WERI-Rb-1 (cell line): ENCODE data around the gene SPNS3.

ENCODE experiments used
- DNase-seq: peaks from one replicate; pipeline ENCODE4 v3.0.0-alpha.2; 2020
- H3K27ac ChIP-seq: fragments of 250-450 bp; sonication (Bioruptor Pico); 2 replicates; pipeline ENCODE4 v1.5.1; 2020; ENCODE audit warnings: mild to moderate bottlenecking, moderate library complexity
- H3K27me3 ChIP-seq: fragments of 250-450 bp; sonication (Bioruptor Pico); 2 replicates; pipeline ENCODE4 v1.5.1; 2021; ENCODE audit warnings: mild to moderate bottlenecking, low read depth, moderate library complexity; ENCODE audit not compliant: insufficient read depth, severe bottlenecking
- H3K36me3 ChIP-seq: fragments of 250-450 bp; sonication (Bioruptor Pico); 2 replicates; pipeline ENCODE4 v1.5.1; 2020; ENCODE audit warnings: mild to moderate bottlenecking, moderate library complexity
- H3K4me3 ChIP-seq: 2 replicates; pipeline ENCODE4 v1.5.1; 2011; ENCODE audit warnings: low read depth, mild to moderate bottlenecking, control low read depth, low read length
- H3K9me3 ChIP-seq: fragments of 250-450 bp; sonication (Bioruptor Pico); 2 replicates; pipeline ENCODE4 v1.5.1; 2021; ENCODE audit warnings: mild to moderate bottlenecking, moderate library complexity; ENCODE audit not compliant: severe bottlenecking
- TF ChIP-seq, protein P1 (sequence below): IDR thresholded peaks from 2 replicates; pipeline ENCODE4 v1.5.1; 2011; ENCODE audit warnings: low read depth, mild to moderate bottlenecking, control low read depth, inconsistent platforms, low read length

SPNS3 gene

GRCh38 chr17:4483012-4483840, 49.5 kb downstream of the SPNS3 start:
- DNase-seq: no peak
- Histone ChIP-seq H3K27ac (peak overlapping the region; percentile 57), H3K9me3 (no peaks in the 10 kb centered on the region), H3K27me3 (no peaks in the 10 kb centered on the region), H3K4me3 (no peak overlapping the region), H3K36me3 (no peaks in the 10 kb centered on the region)
- TF ChIP-seq, protein P1, sequence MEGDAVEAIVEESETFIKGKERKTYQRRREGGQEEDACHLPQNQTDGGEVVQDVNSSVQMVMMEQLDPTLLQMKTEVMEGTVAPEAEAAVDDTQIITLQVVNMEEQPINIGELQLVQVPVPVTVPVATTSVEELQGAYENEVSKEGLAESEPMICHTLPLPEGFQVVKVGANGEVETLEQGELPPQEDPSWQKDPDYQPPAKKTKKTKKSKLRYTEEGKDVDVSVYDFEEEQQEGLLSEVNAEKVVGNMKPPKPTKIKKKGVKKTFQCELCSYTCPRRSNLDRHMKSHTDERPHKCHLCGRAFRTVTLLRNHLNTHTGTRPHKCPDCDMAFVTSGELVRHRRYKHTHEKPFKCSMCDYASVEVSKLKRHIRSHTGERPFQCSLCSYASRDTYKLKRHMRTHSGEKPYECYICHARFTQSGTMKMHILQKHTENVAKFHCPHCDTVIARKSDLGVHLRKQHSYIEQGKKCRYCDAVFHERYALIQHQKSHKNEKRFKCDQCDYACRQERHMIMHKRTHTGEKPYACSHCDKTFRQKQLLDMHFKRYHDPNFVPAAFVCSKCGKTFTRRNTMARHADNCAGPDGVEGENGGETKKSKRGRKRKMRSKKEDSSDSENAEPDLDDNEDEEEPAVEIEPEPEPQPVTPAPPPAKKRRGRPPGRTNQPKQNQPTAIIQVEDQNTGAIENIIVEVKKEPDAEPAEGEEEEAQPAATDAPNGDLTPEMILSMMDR: no peak

DNA sequence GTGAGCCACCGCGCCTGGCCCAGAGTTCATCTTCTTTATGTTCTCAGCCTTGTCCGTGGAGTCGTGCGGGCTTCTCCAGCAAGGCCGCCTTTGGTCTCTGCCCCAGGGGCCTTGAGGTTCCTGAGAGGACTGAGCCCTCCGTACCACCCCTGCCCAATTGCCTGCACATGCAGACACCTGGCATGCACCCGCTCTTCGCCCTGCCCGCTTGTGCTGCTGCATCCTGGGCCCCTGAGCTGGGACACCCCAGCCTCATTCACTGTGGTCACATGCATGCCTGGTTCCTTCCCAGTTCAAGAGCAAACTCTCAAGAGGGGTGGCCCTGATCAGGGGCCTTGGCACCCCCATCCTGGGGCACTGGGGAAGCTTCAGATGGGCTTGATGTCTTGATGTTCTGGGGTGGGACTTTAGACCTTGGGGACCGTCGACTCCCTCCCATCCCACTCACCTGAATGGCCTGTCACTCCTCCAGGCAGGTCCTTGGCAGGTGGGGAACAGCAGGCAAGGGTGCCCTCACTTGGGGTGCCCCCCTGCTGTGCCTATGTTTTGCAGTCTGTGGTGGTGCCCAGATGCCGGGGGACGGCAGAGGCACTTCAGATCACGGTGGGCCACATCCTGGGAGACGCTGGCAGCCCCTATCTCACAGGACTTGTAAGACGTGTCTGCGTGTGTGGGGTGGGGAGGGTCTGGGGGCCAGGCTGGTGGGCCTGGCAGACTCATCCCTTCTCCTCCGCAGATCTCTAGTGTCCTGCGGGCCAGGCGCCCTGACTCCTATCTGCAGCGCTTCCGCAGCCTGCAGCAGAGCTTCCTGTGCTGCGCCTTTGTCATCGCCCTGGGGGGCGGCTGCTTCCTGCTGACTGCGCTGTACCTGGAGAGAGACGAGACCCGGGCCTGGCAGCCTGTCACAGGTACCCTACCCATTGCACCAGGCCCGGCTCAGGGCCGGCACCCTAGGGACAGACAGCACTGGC, 52.2 kb downstream of the SPNS3 start:
- Histone ChIP-seq H3K27me3 (no peaks in the 10 kb centered on the region), H3K4me3 (no peak overlapping the region), H3K36me3 (no peaks in the 10 kb centered on the region), H3K9me3 (no peaks in the 10 kb centered on the region), H3K27ac (no peak overlapping the region)
- DNase-seq: no peak
- TF ChIP-seq, protein P1: no peak

GRCh38 chr17:4487296-4487695, 53.6 kb downstream of the SPNS3 start:
- no peak overlapping the region for H3K27ac ChIP-seq
- H3K36me3 ChIP-seq: no peaks in the 10 kb centered on the region
- TF ChIP-seq, protein P1: no peak
- no peaks in the 10 kb centered on the region for H3K9me3 ChIP-seq
- H3K27me3 ChIP-seq: no peaks in the 10 kb centered on the region
- H3K4me3 ChIP-seq: no peak overlapping the region
- DNase-seq: no peak

DNA sequence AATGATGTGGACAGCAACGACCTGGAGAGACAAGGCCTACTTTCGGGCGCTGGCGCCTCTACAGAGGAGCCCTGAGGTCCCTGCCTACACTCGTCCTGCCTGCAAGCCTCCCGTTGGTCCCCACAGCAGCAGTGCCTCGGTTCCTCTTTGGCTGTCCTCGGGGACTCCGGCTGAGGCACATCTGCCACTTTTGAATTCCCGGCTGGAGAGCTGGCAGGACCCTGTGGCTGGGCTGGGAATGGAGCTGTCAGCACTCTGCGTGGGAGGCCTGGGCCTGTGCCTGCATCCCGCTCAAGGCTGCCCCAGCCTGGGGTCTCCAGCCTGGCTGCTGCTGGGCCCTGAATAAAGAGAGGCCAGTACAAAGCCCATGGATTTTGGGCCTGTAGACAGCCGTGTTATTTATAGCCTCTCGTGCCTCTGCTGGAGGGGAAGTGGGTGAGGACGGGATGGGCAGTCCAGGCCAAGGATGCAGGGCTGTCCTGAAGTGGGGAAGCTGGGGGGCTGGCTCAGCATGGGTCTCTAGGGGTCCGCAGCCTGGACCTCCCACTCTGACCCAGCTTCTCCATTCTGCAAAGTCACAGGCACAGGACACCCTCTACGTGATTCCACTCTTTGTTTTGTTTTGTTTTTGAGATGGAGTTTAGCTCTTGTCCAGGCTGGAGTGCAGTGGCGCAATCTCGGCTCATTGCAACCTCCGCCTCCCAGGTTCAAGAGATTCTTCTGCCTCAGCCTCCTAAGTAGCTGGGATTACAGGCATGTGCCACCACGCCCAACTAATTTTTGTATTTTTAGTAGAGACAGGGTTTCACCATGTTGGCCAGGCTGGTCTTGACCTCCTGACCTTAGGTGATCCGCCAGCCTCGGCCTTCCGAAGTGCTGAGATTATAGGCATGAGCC, 54.3 kb downstream of the SPNS3 start:
- TF ChIP-seq, protein P1: no peak
- Histone ChIP-seq H3K4me3 (no peak overlapping the region), H3K36me3 (no peaks in the 10 kb centered on the region), H3K9me3 (no peaks in the 10 kb centered on the region), H3K27ac (no peak overlapping the region), H3K27me3 (no peaks in the 10 kb centered on the region)
- DNase-seq: no peak

- TF ChIP-seq, protein P1: no peak
- no peak for DNase-seq
- Histone ChIP-seq H3K27me3 (no peaks in the 10 kb centered on the region), H3K9me3 (no peaks in the 10 kb centered on the region), H3K36me3 (no peaks in the 10 kb centered on the region), H3K4me3 (no peak overlapping the region), H3K27ac (no peak overlapping the region)
These were observed 55.4 kb downstream of the SPNS3 start for GRCh38 chr17:4488989-4489595.
